Measurements from ENCODE around the gene LRRD1. TPM values are rescaled to one million over a fixed set of nuclear protein-coding genes. Genes with fewer than 3 reads are reported as not detected.
"Not testable (repeated sequence)": the region's sequence is repeated elsewhere in the genome, so short reads cannot be mapped to it uniquely, and the experiment has no call there.

Gene LRRD1
- total and polyA plus RNA-seq, 10 of the 15 experiments (the other 5 are each of a cell fraction or from before 2014, with no cell fraction given), result 0.04 to 0.06 TPM; not detected in 8

- WGBS (ENCODE audit: insufficient coverage, insufficient replicate concordance, low lambda C conversion rate, missing lambda C conversion rate), result 51% methylated on average over 5 of the region's 5 CpGs
- Histone ChIP-seq H4K20me1 (ENCODE audit: control insufficient read depth, insufficient read depth) (no peaks in the 10 kb centered on the region), H3K27me3 (replicated peaks in 1 of 2; ENCODE audit: control insufficient read depth in 2 of 2, insufficient read depth in 2 of 2, low read length in 1 of 2) (no peaks in the 10 kb centered on the region), H3K4me1 (ENCODE audit: control insufficient read depth, insufficient read depth, low read length) (no peaks in the 10 kb centered on the region), H3K9me3 (replicated peaks; ENCODE audit: control insufficient read depth, insufficient read depth, low read length) (no peaks in the 10 kb centered on the region), H3K4me2 (ENCODE audit: control insufficient read depth, insufficient read depth) (no peak overlapping the region), H3K27ac (ENCODE audit: control insufficient read depth, insufficient read depth) (no peak overlapping the region), H2AFZ (ENCODE audit: control insufficient read depth, low read depth, low read length) (no peak overlapping the region), H3K9ac (ENCODE audit: control insufficient read depth, insufficient read depth, low read length) (no peak overlapping the region), H3K79me2 (ENCODE audit: control insufficient read depth, insufficient read depth, low read length) (no peaks in the 10 kb centered on the region), H3K4me3 (no peak overlapping the region), H3K36me3 (ENCODE audit: control insufficient read depth in 2 of 2, insufficient read depth in 2 of 2, low read length in 1 of 2) (no peaks in the 10 kb centered on the region)
- RAD21 ChIA-PET (ENCODE audit: unreplicated experiment), result no interaction called here
- intact Hi-C loops (cut with micrococcal nuclease; ENCODE audit: unreplicated experiment) (no loop called here), in situ Hi-C loops (cut with MboI) (no loop called here)
- no TSS peak for BruUV-seq (replicated peaks)
- no peak for FAIRE-seq
- ATAC-seq, result no peak
- POLR2A ChIA-PET, result no interaction called here
- no peak for DNase-seq (ENCODE audit: low read depth, low spot score)
- TF ChIP-seq JUNB (IDR thresholded peaks at IDR 0.05) (no peak), NFYA (IDR thresholded peaks at IDR 0.05; ENCODE audit: borderline replicate concordance, low read depth, low read length) (no peak), SREBF1 (IDR thresholded peaks at IDR 0.05; ENCODE audit: low read length) (no peak), TBL1XR1 (IDR thresholded peaks at IDR 0.05; ENCODE audit: low read depth, low read length) (no peak), CHD2 (IDR thresholded peaks at IDR 0.05; ENCODE audit: borderline replicate concordance, low read depth, low read length) (no peak), TAF1 (IDR thresholded peaks at IDR 0.05; ENCODE audit: borderline replicate concordance, low read depth, low read length) (no peak), RBBP5 (conservative IDR thresholded peaks at IDR 0.05) (no peak), BACH1 (IDR thresholded peaks at IDR 0.05; ENCODE audit: borderline replicate concordance) (no peak), KDM1A (IDR thresholded peaks at IDR 0.05; ENCODE audit: borderline replicate concordance) (no peak)
- TF ChIP-seq, protein P1, sequence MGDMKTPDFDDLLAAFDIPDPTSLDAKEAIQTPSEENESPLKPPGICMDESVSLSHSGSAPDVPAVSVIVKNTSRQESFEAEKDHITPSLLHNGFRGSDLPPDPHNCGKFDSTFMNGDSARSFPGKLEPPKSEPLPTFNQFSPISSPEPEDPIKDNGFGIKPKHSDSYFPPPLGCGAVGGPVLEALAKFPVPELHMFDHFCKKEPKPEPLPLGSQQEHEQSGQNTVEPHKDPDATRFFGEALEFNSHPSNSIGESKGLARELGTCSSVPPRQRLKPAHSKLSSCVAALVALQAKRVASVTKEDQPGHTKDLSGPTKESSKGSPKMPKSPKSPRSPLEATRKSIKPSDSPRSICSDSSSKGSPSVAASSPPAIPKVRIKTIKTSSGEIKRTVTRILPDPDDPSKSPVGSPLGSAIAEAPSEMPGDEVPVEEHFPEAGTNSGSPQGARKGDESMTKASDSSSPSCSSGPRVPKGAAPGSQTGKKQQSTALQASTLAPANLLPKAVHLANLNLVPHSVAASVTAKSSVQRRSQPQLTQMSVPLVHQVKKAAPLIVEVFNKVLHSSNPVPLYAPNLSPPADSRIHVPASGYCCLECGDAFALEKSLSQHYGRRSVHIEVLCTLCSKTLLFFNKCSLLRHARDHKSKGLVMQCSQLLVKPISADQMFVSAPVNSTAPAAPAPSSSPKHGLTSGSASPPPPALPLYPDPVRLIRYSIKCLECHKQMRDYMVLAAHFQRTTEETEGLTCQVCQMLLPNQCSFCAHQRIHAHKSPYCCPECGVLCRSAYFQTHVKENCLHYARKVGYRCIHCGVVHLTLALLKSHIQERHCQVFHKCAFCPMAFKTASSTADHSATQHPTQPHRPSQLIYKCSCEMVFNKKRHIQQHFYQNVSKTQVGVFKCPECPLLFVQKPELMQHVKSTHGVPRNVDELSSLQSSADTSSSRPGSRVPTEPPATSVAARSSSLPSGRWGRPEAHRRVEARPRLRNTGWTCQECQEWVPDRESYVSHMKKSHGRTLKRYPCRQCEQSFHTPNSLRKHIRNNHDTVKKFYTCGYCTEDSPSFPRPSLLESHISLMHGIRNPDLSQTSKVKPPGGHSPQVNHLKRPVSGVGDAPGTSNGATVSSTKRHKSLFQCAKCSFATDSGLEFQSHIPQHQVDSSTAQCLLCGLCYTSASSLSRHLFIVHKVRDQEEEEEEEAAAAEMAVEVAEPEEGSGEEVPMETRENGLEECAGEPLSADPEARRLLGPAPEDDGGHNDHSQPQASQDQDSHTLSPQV (IDR thresholded peaks at IDR 0.05), result no peak
- TF ChIP-seq, protein P2, sequence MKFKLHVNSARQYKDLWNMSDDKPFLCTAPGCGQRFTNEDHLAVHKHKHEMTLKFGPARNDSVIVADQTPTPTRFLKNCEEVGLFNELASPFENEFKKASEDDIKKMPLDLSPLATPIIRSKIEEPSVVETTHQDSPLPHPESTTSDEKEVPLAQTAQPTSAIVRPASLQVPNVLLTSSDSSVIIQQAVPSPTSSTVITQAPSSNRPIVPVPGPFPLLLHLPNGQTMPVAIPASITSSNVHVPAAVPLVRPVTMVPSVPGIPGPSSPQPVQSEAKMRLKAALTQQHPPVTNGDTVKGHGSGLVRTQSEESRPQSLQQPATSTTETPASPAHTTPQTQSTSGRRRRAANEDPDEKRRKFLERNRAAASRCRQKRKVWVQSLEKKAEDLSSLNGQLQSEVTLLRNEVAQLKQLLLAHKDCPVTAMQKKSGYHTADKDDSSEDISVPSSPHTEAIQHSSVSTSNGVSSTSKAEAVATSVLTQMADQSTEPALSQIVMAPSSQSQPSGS (IDR thresholded peaks at IDR 0.05; ENCODE audit: low read length), result no peak
- TF ChIP-seq, protein P3, sequence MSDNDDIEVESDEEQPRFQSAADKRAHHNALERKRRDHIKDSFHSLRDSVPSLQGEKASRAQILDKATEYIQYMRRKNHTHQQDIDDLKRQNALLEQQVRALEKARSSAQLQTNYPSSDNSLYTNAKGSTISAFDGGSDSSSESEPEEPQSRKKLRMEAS (IDR thresholded peaks at IDR 0.05; ENCODE audit: low read depth, low read length), result no peak
- CTCF ChIA-PET, result interaction anchor here (1.0 kb wide), 1 partner anchor 297 kb away, joined by 3 read pairs; the partner anchor contains the start of gene GATAD1
- SMC1A ChIA-PET (ENCODE audit: uncharacterized antibody, unreplicated experiment), result no interaction called here
These were observed 29.2 kb downstream of the LRRD1 start for GRCh38 chr7:92149736-92150239.

DNA sequence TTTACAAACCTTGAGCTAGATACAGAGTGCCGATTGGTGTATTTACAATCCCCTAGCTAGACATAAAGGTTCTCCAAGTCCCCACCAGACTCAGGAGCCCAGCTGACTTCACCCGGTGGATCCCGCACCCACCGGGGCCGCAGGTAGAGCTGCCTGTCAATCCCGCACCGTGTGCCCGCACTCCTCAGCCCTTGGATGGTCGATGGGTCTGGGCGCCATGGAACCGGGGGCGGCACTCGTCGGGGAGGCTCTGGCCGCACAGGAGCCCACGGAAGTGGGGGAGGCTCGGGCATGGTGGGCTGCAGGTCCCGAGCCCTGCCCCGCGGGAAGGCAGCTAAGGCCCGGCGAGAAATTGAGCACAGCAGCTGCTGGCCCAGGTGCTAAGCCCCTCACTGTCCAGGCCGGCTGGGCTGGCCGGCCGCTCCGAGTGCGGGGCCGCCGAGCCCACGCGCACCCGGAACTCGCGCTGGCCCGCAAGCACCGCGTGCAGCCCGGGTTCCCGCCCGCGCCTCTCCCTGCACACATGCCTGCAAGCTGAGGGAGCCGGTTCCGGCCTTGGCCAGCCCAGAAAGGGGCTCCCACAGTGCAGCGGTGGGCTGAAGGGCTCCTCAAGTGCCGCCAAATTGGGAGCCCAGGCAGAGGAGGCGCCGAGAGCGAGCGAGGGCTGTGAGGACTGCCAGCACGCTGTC, 35.6 kb downstream of the LRRD1 start:
- in situ Hi-C loops (cut with MboI); H3K9ac ChIP-seq (ENCODE audit: control insufficient read depth, insufficient read depth, low read length): not testable (repeated sequence)

More for the DNA sequence above, 35.6 kb downstream of the LRRD1 start:
- H3K4me3 ChIP-seq; intact Hi-C loops (cut with micrococcal nuclease; ENCODE audit: unreplicated experiment); BruUV-seq (replicated peaks); H2AFZ ChIP-seq (ENCODE audit: control insufficient read depth, low read depth, low read length); H3K4me2 ChIP-seq (ENCODE audit: control insufficient read depth, insufficient read depth); RAD21 ChIA-PET (ENCODE audit: unreplicated experiment); H3K27ac ChIP-seq (ENCODE audit: control insufficient read depth, insufficient read depth); H3K4me1 ChIP-seq (ENCODE audit: control insufficient read depth, insufficient read depth, low read length); H3K79me2 ChIP-seq (ENCODE audit: control insufficient read depth, insufficient read depth, low read length); H4K20me1 ChIP-seq (ENCODE audit: control insufficient read depth, insufficient read depth); POLR2A ChIA-PET; H3K27me3 ChIP-seq (replicated peaks in 1 of 2; ENCODE audit: control insufficient read depth in 2 of 2, insufficient read depth in 2 of 2, low read length in 1 of 2); ATAC-seq; DNase-seq (ENCODE audit: low read depth, low spot score); H3K9me3 ChIP-seq (replicated peaks; ENCODE audit: control insufficient read depth, insufficient read depth, low read length); H3K36me3 ChIP-seq (ENCODE audit: control insufficient read depth in 2 of 2, insufficient read depth in 2 of 2, low read length in 1 of 2); FAIRE-seq; SMC1A ChIA-PET (ENCODE audit: uncharacterized antibody, unreplicated experiment); CTCF ChIA-PET: not testable (repeated sequence)
- 90% methylated on average over 36 of the region's 50 CpGs for WGBS (ENCODE audit: insufficient coverage, insufficient replicate concordance, low lambda C conversion rate, missing lambda C conversion rate)

Data from GM12878 (cell line).